NCI-H524 (cell line): ENCODE results near the gene PTPN6.

Experiments used
- DNase-seq, 2 experiments: peaks; one replicate each; lab custom pipeline; 2025; lab: John Stamatoyannopoulos, UW

PTPN6 gene

DNA sequence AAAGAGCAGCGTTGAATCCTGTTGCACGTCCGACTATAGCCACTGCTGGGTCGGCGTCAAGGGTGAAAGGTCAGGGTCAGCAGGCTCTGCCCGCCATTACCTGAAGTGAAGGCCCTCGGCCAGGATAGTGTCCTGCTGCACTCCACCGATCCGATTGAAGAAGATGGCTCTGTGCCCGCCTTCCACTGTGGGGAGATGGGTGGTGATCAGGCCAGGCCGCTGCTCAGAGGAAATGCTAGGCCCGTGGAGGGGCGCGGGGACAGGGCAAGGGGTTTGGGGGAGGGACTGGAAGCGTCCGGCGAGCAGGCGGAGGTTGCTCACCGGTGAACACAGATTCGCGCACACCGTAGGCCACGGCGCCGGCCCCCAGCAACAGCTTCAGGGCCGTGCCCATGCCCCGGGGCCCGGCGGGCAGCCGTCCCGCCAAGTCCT is 19.0 kb downstream of the PTPN6 start:
- DNase-seq: no peak

DNA sequence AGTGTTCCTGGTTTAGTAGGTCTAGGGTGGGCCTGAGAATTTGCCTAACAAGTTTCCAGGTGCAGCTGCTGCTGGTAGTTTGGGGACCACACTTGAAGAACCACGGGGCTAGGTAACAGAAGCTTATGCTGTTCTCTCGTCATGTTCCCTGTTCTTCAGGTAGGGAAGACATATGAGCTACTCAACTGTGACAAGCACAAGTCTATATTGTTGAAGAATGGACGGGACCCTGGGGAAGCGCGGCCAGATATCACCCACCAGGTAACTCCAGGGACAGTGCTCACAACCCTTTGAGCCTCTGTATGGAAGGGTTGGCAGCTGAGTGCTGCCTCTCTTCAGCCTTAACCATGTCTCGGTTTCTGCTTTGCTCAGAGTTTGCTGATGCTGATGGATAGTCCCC is 23.0 kb downstream of the PTPN6 start:
- DNase-seq: no peak

GRCh38 chr12:6975297-6976032 is 24.3 kb downstream of the PTPN6 start:
- no peak for DNase-seq

- DNase-seq: no peak
Measured at GRCh38 chr12:6977653-6978052, 26.5 kb downstream of the PTPN6 start.

DNA sequence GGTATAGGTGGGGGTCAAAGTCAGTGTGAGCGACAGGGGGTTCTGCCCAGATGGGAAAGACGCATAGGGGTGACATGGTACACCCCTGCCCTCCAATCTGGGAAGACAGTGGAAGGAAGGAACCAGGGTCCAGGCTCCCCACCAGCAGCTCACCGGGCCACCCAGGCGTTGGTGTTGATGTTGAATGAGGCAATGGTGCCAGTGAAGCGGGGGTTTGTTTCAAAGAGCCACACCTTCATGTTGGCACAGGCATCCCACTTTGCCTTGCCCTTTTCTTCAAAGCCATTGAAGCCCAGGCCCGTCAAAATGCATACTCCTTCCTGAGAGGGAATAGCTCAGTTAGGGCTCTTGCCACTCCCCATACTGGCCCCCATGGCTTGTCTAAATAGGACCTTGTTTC is 27.0 kb downstream of the PTPN6 start:
- no peak for DNase-seq

DNA sequence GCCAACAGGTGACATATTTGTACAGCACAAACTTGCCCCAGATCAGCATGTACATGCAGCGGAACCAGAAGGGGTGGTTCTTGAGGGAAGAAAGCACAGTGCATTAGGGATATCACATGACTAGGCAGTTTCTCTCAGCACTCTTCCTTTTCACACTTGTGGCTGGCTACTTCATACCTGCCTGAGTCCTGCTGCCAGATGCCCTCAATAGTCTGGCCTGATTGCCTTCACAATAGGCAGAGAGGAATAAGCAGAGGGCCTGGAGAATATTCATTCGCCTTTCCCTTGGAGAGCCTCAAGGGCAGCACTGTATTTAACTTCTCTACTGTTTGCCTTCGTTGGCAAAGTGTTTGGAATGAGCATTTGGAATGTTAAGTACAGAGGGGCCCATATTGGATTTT is 27.5 kb downstream of the PTPN6 start:
- no peak for DNase-seq

DNA sequence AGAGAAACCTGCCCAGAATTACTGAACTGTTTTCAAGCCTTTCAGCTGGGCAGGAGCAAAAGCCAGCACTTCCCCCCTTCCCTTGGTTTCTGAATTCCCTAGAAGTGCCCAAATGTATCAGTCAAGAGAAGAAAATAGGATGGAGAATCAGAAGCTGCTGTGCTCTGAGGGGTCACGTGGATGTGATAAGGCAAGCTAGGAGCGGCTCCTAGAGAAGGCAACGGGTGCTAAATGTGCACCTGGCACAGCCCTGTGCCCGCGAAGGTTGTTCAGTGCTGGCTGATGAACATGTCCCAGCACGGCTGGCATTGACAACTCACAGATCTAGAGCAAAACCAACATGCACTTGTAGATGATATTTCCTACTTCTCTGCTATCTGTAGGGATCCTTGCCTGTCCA is 27.9 kb downstream of the PTPN6 start:
- no peak for DNase-seq

GRCh38 chr12:6979453-6979852 is 28.3 kb downstream of the PTPN6 start:
- DNase-seq: no peak

DNA sequence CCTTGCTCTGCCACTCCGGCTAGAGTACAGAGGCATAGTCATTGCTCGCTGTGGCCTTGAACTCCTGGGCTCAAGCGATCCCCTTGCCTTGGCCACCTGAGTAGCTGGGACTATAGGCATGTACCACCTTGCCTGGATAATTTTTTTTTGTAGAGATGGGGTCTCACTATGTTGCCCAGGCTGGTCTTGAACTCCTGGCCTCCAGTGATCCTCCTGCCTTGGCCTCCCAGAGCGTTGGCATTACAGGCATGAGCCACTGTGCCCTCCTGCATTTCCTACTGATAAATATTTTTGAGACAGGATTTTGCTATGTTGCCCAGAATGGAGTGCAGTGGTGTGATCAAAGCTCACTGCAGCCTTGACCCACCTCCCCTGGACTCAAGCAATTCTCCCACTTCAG is 28.9 kb downstream of the PTPN6 start:
- no peak for DNase-seq

DNA sequence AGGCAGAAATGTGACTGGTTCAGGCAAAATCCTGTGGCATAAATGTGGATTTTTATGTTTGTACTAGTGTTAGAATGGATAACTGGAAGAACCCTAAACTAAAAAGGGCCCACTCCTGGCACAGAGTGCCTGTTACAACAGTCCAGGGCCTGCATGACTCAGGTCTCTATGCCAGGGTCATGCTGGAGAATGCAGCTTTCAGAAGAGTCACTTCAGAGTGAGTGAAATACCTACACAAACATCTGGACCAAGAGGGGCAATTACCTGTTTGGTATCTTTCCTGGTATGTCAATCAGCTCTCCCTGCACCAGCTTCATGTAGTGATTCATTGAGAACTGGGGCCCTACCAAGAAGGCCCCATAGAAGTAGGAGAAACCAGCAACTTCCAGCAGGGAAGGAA is 29.6 kb downstream of the PTPN6 start:
- no peak for DNase-seq

DNA sequence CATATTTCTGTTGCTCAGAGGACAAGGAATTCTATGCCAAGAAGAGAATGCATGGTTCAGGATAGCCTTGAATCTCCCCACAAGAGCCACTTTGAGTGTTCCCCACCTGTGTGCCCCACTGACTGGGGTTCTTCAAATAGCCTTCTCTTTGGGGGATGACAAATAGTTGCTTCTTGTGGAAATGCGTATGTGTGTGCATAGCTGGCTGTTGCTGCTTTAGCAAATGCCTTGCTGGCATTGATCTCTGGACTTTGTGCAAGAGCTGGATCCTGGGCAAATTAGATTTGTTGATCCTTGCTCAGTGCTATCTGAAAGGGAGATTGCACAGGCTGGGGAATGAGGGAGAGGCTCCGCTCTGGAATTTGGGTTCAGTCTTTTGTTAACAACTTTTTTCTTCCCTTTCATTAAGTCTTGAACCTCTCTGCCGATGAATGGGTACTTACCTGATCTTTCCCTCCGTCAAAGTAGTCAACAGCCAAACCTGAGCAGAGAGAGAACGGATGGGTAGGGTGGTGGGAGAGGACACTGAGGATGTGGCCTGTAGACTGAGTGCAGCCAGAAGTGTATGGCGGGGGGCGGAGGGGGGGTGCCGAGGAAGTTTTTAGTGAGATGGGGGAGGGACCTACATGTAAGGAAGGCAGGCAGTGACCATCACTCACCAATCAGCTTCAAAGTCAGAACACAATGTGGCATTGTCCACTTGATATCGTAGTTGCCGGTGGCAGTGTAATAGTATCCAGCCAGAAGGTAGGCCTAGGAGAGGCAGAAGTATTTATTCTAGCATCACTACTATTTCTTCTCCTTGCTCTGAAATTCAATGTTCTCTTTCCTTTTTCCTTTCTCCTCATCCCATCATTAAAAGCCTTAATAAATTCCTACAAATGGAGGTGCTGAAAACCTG is 30.2 kb downstream of the PTPN6 start:
- no peak for DNase-seq

DNA sequence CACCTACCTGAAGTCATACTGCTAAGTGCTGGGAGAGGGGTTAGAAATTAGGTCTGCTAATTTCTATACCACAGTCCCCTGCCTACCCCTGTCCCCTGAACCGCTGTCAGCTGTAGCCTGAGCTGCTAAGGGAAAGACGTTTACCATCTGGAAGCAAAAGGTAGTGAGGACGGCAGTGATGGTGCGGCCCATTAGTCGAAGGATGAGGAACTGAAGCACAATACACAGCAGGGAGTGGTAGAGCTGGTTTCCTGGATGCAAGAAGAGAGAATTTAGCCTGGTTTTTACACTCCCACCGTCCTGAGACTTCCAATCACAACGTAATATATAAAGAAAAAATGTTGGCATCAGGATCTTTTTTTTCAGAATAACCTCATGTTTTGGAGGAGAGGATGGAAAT is 31.4 kb downstream of the PTPN6 start:
- no peak for DNase-seq

GRCh38 chr12:6987956-6988553 is 36.9 kb downstream of the PTPN6 start:
- no peak for DNase-seq

GRCh38 chr12:6996040-6996441 is 44.9 kb downstream of the PTPN6 start:
- DNase-seq: no peak

- no peak for DNase-seq
Measured at GRCh38 chr12:6998715-6999451, 47.7 kb downstream of the PTPN6 start.

DNA sequence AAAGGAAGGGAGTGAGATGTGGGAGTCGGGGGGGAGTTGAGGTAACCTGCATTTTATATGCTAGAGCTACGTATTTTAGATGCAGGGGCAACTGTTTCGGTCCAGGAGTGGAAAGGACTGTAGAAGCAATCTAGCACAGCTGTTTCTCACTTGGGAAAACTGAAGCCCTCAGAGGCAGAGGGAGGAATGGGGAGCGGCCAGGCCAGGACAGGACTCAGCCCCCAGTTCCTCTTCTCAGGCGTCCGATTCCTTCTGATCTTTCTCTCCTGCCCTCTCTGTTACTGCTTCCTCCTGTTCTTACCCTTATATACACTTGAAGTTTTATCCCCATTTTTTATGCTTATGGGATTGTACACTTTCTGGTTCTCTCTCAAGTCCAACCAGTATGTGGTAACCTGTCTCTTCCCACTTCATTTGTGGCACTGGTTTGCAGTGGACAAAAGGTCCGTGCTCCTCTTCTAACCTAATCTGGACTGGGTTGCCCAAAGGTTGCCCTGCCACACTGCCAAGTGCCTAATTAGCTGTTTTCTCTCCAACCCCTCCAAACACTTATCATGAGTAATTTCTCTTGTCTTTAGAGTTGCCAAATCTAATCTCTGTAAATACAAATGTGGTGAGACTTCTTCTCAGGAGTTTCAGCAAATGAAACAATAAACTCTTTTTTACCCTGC is 50.9 kb downstream of the PTPN6 start:
- DNase-seq: no peak

- no peak for DNase-seq
Measured at GRCh38 chr12:7004287-7004803, 53.2 kb downstream of the PTPN6 start.

GRCh38 chr12:7004840-7005239 is 53.7 kb downstream of the PTPN6 start:
- no peak for DNase-seq

DNA sequence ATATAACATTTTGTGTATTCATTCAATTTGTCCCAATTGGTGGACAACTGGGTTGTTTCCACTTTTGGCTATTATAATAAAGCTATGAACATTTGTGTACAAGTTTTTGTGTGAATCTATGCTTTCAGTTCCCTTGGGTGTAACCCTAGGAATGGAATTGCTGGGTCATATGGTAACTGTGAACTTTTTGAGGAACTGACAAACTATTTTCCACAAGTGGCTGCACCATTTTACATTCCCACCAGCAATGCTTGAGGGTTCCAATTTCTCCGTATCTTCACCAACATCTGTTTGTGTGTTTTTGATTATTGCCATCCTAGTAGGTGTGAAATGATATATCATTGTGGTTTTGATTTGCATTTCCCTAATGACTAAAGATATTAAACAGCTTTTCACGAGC is 54.2 kb downstream of the PTPN6 start:
- DNase-seq: no peak

GRCh38 chr12:7006639-7007038 is 55.5 kb downstream of the PTPN6 start:
- no peak for DNase-seq

- DNase-seq: no peak
Measured at GRCh38 chr12:7008864-7009263, 57.7 kb downstream of the PTPN6 start.
